A549 (cell line): ENCODE results near the gene VPS52. TPM values are rescaled to one million over a fixed set of nuclear protein-coding genes. Genes with fewer than 3 reads are reported as not detected.

Experiments used
- ATAC-seq, 2 experiments: fragments of 200-7000 bp in 1 of 2; fragments of >200 bp in 1 of 2; cut with Nextera tagmentation in 1 of 2; cut with Tn5 transposase in 1 of 2; 3 replicates each; pipeline versions ENCODE4 v1.8.0 to v1.9.1; 2018 to 2020; ENCODE audit warnings: mild to moderate bottlenecking in 1 of 2, moderate library complexity in 1 of 2
- CTCF ChIA-PET: fragments of 300-600 bp; sonication (Branson Sonifier 250); formaldehyde crosslinking; extraction: SDS; loops from one replicate; lab custom pipeline; 2021; ENCODE audit warnings: antibody characterized with exemption, inconsistent platforms; lab: Yijun Ruan, JAX
- POLR2A ChIA-PET: fragments of 350-600 bp; formaldehyde crosslinking; extraction: SDS; loops from one replicate; lab custom pipeline; 2021; ENCODE audit warnings: antibody characterized with exemption, inconsistent platforms; lab: Yijun Ruan, JAX
- DNase-seq, 2 experiments: peaks; one replicate each; pipeline versions ENCODE4 v3.0.0 to v3.0.0-alpha.2; 2011 to 2016; ENCODE audit warnings: low read depth in 1 of 2, low spot score in 1 of 2
- FAIRE-seq: peaks from 2 replicates; lab custom pipeline; 2011; peaks lifted over from hg19 to GRCh38; lab: Jason Lieb, UNC
- H3K27ac ChIP-seq, 2 experiments: fragments of >200 bp; sonication (Bioruptor Twin); formaldehyde crosslinking; 3 replicates each; pipeline ENCODE4 v1.5.1; 2016 to 2017
- H3K4me1 ChIP-seq: fragments of >200 bp; sonication (Bioruptor Twin); formaldehyde crosslinking; 3 replicates; pipeline ENCODE4 v1.6.1; 2016
- H3K4me2 ChIP-seq: fragments of >200 bp; sonication (Bioruptor Twin); formaldehyde crosslinking; 3 replicates; pipeline ENCODE4 v1.6.1; 2016
- H3K4me3 ChIP-seq: fragments of >200 bp; sonication (Bioruptor Twin); formaldehyde crosslinking; 3 replicates; pipeline ENCODE4 v1.5.1; 2016
- H3K9me3 ChIP-seq: fragments of >200 bp; sonication (Bioruptor Twin); formaldehyde crosslinking; 3 replicates; pipeline ENCODE4 v1.6.1; 2016
- ATOH8 ChIP-seq: fragments of 250-450 bp; sonication (Bioruptor Pico); IDR thresholded peaks from 2 replicates; pipeline ENCODE4 v1.5.0; 2020; ENCODE audit warnings: low read depth, mild to moderate bottlenecking, moderate library complexity
- BHLHE40 ChIP-seq: IDR thresholded peaks from 2 replicates; pipeline ENCODE4 v1.6.1; 2012; ENCODE audit warnings: low read depth, low read length, inconsistent platforms
- CBX8 ChIP-seq: fragments of 200-600 bp; sonication (generic); IDR thresholded peaks from 2 replicates; pipeline ENCODE4 v1.6.1; 2016
- CHD2 ChIP-seq: fragments of 150-350 bp; IDR thresholded peaks from 2 replicates; pipeline ENCODE4 v1.6.1; 2014; ENCODE audit warnings: low read length; ENCODE audit not compliant: partially characterized antibody
- E2F6 ChIP-seq: IDR thresholded peaks from 2 replicates; pipeline ENCODE4 v1.6.1; 2012; ENCODE audit warnings: low read depth, borderline replicate concordance
- ESRRA ChIP-seq: fragments of 150-350 bp; IDR thresholded peaks from 2 replicates; pipeline ENCODE4 v1.6.1; 2014; ENCODE audit warnings: mild to moderate bottlenecking, low read length, borderline replicate concordance
- FOSL2 ChIP-seq, 2 experiments: fragments of 450-650 bp in 1 of 2; fragments of >200 bp in 1 of 2; sonication (Bioruptor Twin) in 1 of 2; formaldehyde crosslinking; IDR thresholded peaks; 2 replicates each; pipeline versions ENCODE4 v1.5.0 to v1.6.1; 2016 to 2020; ENCODE audit warnings: mild to moderate bottlenecking in 1 of 2, moderate library complexity in 1 of 2
- HDAC2 ChIP-seq: fragments of 200-600 bp; sonication (generic); IDR thresholded peaks from 2 replicates; pipeline ENCODE4 v1.6.1; 2016
- HES2 ChIP-seq: fragments of >200 bp; sonication (Bioruptor Twin); formaldehyde crosslinking; IDR thresholded peaks from 2 replicates; pipeline ENCODE4 v1.6.1; 2016
- HOXB5 ChIP-seq: fragments of 250-450 bp; sonication (Bioruptor Pico); IDR thresholded peaks from 2 replicates; pipeline ENCODE4 v1.5.0; 2020; ENCODE audit warnings: mild to moderate bottlenecking, moderate library complexity
- JUNB ChIP-seq: fragments of >200 bp; sonication (Bioruptor Twin); formaldehyde crosslinking; IDR thresholded peaks from 2 replicates; pipeline ENCODE4 v1.6.1; 2016
- MYC ChIP-seq: IDR thresholded peaks from 2 replicates; pipeline ENCODE4 v1.6.1; 2012; ENCODE audit warnings: mild to moderate bottlenecking, inconsistent platforms, low read length, improper control_type of control experiment, borderline replicate concordance
- NFE2L2 ChIP-seq: fragments of 150-350 bp; conservative IDR thresholded peaks from 2 replicates; pipeline ENCODE4 v1.6.1; 2014; ENCODE audit warnings: low read length
- NR3C1 ChIP-seq: fragments of >200 bp; sonication (Bioruptor Twin); formaldehyde crosslinking; IDR thresholded peaks from 3 replicates; pipeline ENCODE4 v1.6.1; 2017
- PBX3 ChIP-seq: IDR thresholded peaks from 2 replicates; pipeline ENCODE4 v1.6.1; 2012
- REST ChIP-seq: fragments of 200-600 bp; sonication (generic); IDR thresholded peaks from 2 replicates; pipeline ENCODE4 v1.6.1; 2016; ENCODE audit warnings: antibody characterized with exemption, mild to moderate bottlenecking, moderate library complexity
- TFCP2L1 ChIP-seq: fragments of 250-450 bp; sonication (Bioruptor Pico); IDR thresholded peaks from 2 replicates; pipeline ENCODE4 v1.5.0; 2021; ENCODE audit warnings: mild to moderate bottlenecking
- WGBS: methylation state at CpG from one replicate; pipeline ENCODE4 v1.1.6; 2017; ENCODE audit errors: missing lambda C conversion rate; 5-methylcytosine and 5-hydroxymethylcytosine counted together
- polyA plus RNA-seq, 4 experiments: library from polyadenylated mRNA; depleted of rRNA in 3 of 4; stranded (reverse); fragments of >200 nt; fragmentation: RNase III in 1 of 4; extraction: RNeasy Plus Mini Kit Qiagen cat#74134 plus additional on column Dnase treatment in 1 of 4; gene quantifications; 2 replicates in 3 of 4; 3 replicates in 1 of 4; pipeline ENCODE4 v1.2.3, GENCODE V29; 2011 to 2017

Gene VPS52
- polyA plus RNA-seq, 2 of the 4 experiments (the other 2 are of a cell fraction): 22.8 to 38.9 TPM

- TF ChIP-seq REST (no peak), BHLHE40 (no peak), HES2 (no peak), NFE2L2 (no peak), MYC (no peak), E2F6 (no peak)
These were observed 27.1 kb upstream of the VPS52 start, which contains the start of gene RGL2 (continued) for GRCh38 chr6:33298773-33299236.

GRCh38 chr6:33297956-33298772 lies 26.5 kb upstream of the VPS52 start:
- TF ChIP-seq NR3C1: no peak
- TF ChIP-seq HOXB5: no peak
- TF ChIP-seq TFCP2L1 (CRISPR knock-in tag): no peak
- no peak for TF ChIP-seq HES2
- no peak for TF ChIP-seq CHD2
- no peak for TF ChIP-seq PBX3
- TF ChIP-seq ESRRA: no peak
- TF ChIP-seq ATOH8 (CRISPR knock-in tag): no peak
- TF ChIP-seq HDAC2: no peak
- no peak for TF ChIP-seq CBX8
- no peak for TF ChIP-seq JUNB
- TF ChIP-seq FOSL2 (IDR thresholded peaks at IDR 0.05): no peak
- TF ChIP-seq FOSL2 (CRISPR knock-in tag; IDR thresholded peaks at IDR 0.05): no peak
- peak; percentile 76 to 81 for DNase-seq
- CTCF ChIA-PET: interaction anchor here (1.3 to 3.8 kb wide), 4 partner anchors 9 to 17 kb away, joined by 3 to 40 read pairs (median 12); partner anchors contain the start of genes PFDN6, TAPBP and WDR46

More at GRCh38 chr6:33297956-33298772, 26.5 kb upstream of the VPS52 start:
- Histone ChIP-seq H3K27ac (peak overlapping the region; percentile 72 to 98), H3K4me2 (peak overlapping the region; percentile 86), H3K4me3 (peak overlapping the region; percentile 53), H3K9me3 (no peaks in the 10 kb centered on the region), H3K4me1 (peaks cover 4% of the 10 kb centered on the region; the same call in 1 of the 3 replicates)
- WGBS: 3% methylated on average over 16 of the region's 42 CpGs
- ATAC-seq: peak; percentile 54 to 75
- POLR2A ChIA-PET: interaction anchor here (0.7 to 1.6 kb wide), 5 partner anchors 9 to 27 kb away, joined by 3 to 20 read pairs (median 4); partner anchors contain the start of genes B3GALT4, PFDN6, RPS18 and VPS52
- FAIRE-seq: no peak
